H1 (cell line): ENCODE data around the gene NME7. TPM values are rescaled to one million over a fixed set of nuclear protein-coding genes. Genes with fewer than 3 reads are reported as not detected.

Experiments used
- CTCF ChIA-PET: fragments of 300-600 bp; sonication (Branson Sonifier 250); formaldehyde crosslinking; loops from one replicate; lab custom pipeline; 2021; ENCODE audit not compliant: partially characterized antibody; lab: Charles Lee
- POLR2A ChIA-PET: fragments of 300-600 bp; sonication (Branson Sonifier 250); formaldehyde crosslinking; loops from one replicate; lab custom pipeline; 2021; ENCODE audit warnings: inconsistent platforms; ENCODE audit not compliant: partially characterized antibody; lab: Charles Lee
- DNase-seq, 2 experiments: peaks; one replicate each; pipeline versions ENCODE4 v3.0.0 to v3.0.0-alpha.2; 2010 to 2022; ENCODE audit warnings: low spot score in 2 of 2, low read depth in 1 of 2, mixed read lengths in 1 of 2
- FAIRE-seq: peaks from 2 replicates; lab custom pipeline; 2011; peaks lifted over from hg19 to GRCh38; lab: Jason Lieb, UNC
- H2AFZ ChIP-seq: 2 replicates; pipeline ENCODE4 v1.8.1; 2012; ENCODE audit warnings: low read length, inconsistent platforms
- H2AK5ac ChIP-seq: 2 replicates; pipeline ENCODE4 v1.6.1; 2013; ENCODE audit warnings: low read depth, low read length
- H2BK120ac ChIP-seq: replicated peaks from 2 replicates; pipeline ENCODE3; 2013; ENCODE audit warnings: low read depth, low read length, inconsistent platforms
- H2BK12ac ChIP-seq: 2 replicates; pipeline ENCODE4 v1.6.1; 2013; ENCODE audit warnings: low read depth, low read length
- H2BK15ac ChIP-seq: 2 replicates; pipeline ENCODE4 v1.6.1; 2013; ENCODE audit warnings: low read length
- H2BK20ac ChIP-seq: 2 replicates; pipeline ENCODE4 v1.6.1; 2013; ENCODE audit warnings: low read length
- H2BK5ac ChIP-seq: 2 replicates; pipeline ENCODE4 v1.6.1; 2013; ENCODE audit warnings: low read depth, low read length
- H3K14ac ChIP-seq: 2 replicates; pipeline ENCODE4 v1.6.1; 2013; ENCODE audit warnings: inconsistent platforms; ENCODE audit not compliant: insufficient read length
- H3K18ac ChIP-seq: 2 replicates; pipeline ENCODE4 v1.6.1; 2013; ENCODE audit warnings: low read length; ENCODE audit errors: extremely low read depth
- H3K23ac ChIP-seq: 2 replicates; pipeline ENCODE4 v1.6.1; 2013; ENCODE audit warnings: inconsistent platforms; ENCODE audit not compliant: insufficient read length
- H3K23me2 ChIP-seq: 2 replicates; pipeline ENCODE4 v1.6.1; 2013; ENCODE audit warnings: low read depth, low read length
- H3K27ac ChIP-seq: 2 replicates; pipeline ENCODE4 v1.6.1; 2011; ENCODE audit warnings: low read depth, low read length, inconsistent platforms
- H3K27me3 ChIP-seq, 4 experiments: replicated peaks in 1 of 4; 1 replicate in 1 of 4; 2 replicates in 3 of 4; pipeline versions ENCODE4 v1.6.1 to v1.8.1; 2011 to 2013; ENCODE audit warnings: low read length in 3 of 4, mild to moderate bottlenecking in 3 of 4, inconsistent platforms in 2 of 4, mixed read lengths in 2 of 4, moderate library complexity in 1 of 4; ENCODE audit not compliant: control insufficient read depth in 3 of 4, insufficient read depth in 3 of 4; ENCODE audit errors: extremely low read depth in 1 of 4
- H3K36me3 ChIP-seq, 4 experiments: 2 replicates each; pipeline versions ENCODE4 v1.6.1 to v1.8.1; 2011 to 2013; ENCODE audit warnings: mild to moderate bottlenecking in 4 of 4, low read length in 3 of 4, moderate library complexity in 2 of 4, control low read depth in 1 of 4, inconsistent platforms in 1 of 4; ENCODE audit not compliant: insufficient read depth in 4 of 4, control insufficient read depth in 2 of 4
- H3K4ac ChIP-seq: replicated peaks from 2 replicates; pipeline ENCODE3; 2013; ENCODE audit warnings: low read length, low read depth, mixed read lengths, inconsistent platforms; ENCODE audit not compliant: insufficient read length
- H3K4me1 ChIP-seq, 4 experiments: replicated peaks in 1 of 4; 1 replicate in 1 of 4; 2 replicates in 3 of 4; pipeline versions ENCODE4 v1.6.1 to v1.8.1; 2011 to 2013; ENCODE audit warnings: low read length in 3 of 4, inconsistent platforms in 2 of 4, mixed read lengths in 1 of 4; ENCODE audit not compliant: insufficient read depth in 4 of 4, control insufficient read depth in 3 of 4
- H3K4me2 ChIP-seq, 2 experiments: 2 replicates each; pipeline versions ENCODE4 v1.6.1 to v1.8.1; 2011 to 2013; ENCODE audit warnings: low read depth in 2 of 2, low read length in 2 of 2, control low read depth in 1 of 2, inconsistent platforms in 1 of 2, mild to moderate bottlenecking in 1 of 2; ENCODE audit not compliant: insufficient read depth in 1 of 2
- H3K4me3 ChIP-seq, 4 experiments: fragments of 200-600, 300-600 bp in 1 of 4; sonication (generic), shearing (Covaris generic), sonication (Bioruptor Twin) in 1 of 4; 2 replicates each; pipeline versions ENCODE4 v1.5.1 to v1.8.1; 2011 to 2016; ENCODE audit warnings: low read length in 4 of 4, low read depth in 3 of 4, control low read depth in 2 of 4, inconsistent platforms in 2 of 4, mild to moderate bottlenecking in 2 of 4, mixed read lengths in 1 of 4, moderate library complexity in 1 of 4; ENCODE audit not compliant: insufficient read depth in 2 of 4; ENCODE audit errors: extremely low read depth in 1 of 4
- H3K56ac ChIP-seq: replicated peaks from 2 replicates; pipeline ENCODE3; 2013; ENCODE audit warnings: low read depth, mild to moderate bottlenecking, mixed read lengths, low read length, inconsistent platforms; ENCODE audit not compliant: insufficient read length
- H3K79me1 ChIP-seq: 2 replicates; pipeline ENCODE4 v1.6.1; 2013; ENCODE audit warnings: low read depth, low read length, control low read depth
- H3K79me2 ChIP-seq, 2 experiments: 2 replicates each; pipeline versions ENCODE4 v1.6.1 to v1.8.1; 2012 to 2013; ENCODE audit warnings: low read length in 2 of 2, mild to moderate bottlenecking in 2 of 2, inconsistent platforms in 1 of 2; ENCODE audit not compliant: insufficient read depth in 2 of 2, control insufficient read depth in 1 of 2
- H3K9ac ChIP-seq, 4 experiments: replicated peaks in 1 of 4; 1 replicate in 1 of 4; 2 replicates in 3 of 4; pipeline versions ENCODE4 v1.6.1 to v1.8.1; 2011 to 2013; ENCODE audit warnings: low read depth in 3 of 4, low read length in 3 of 4, control low read depth in 2 of 4, mild to moderate bottlenecking in 2 of 4, moderate library complexity in 2 of 4, inconsistent platforms in 1 of 4; ENCODE audit errors: extremely low read depth in 1 of 4
- H3K9me3 ChIP-seq, 2 experiments: 2 replicates each; pipeline versions ENCODE4 v1.6.1 to v1.8.1; 2012 to 2013; ENCODE audit warnings: mild to moderate bottlenecking in 2 of 2, moderate library complexity in 2 of 2, control low read depth in 1 of 2, inconsistent platforms in 1 of 2, low read depth in 1 of 2, low read length in 1 of 2, mixed read lengths in 1 of 2; ENCODE audit not compliant: insufficient read depth in 2 of 2
- H4K20me1 ChIP-seq, 2 experiments: replicated peaks in 1 of 2; 2 replicates each; pipeline versions ENCODE3 to v1.8.1; 2011 to 2013; ENCODE audit warnings: inconsistent platforms in 2 of 2, low read length in 2 of 2, mild to moderate bottlenecking in 1 of 2; ENCODE audit not compliant: insufficient read depth in 2 of 2, control insufficient read depth in 1 of 2
- H4K5ac ChIP-seq: 2 replicates; pipeline ENCODE4 v1.6.1; 2013; ENCODE audit warnings: low read length, low read depth, mixed read lengths, inconsistent platforms; ENCODE audit not compliant: insufficient read length
- H4K8ac ChIP-seq: 2 replicates; pipeline ENCODE4 v1.8.0; 2013; ENCODE audit warnings: mild to moderate bottlenecking, moderate library complexity, low read length, inconsistent platforms; ENCODE audit not compliant: insufficient read depth; ENCODE audit errors: extremely low read depth
- H4K91ac ChIP-seq: replicated peaks from 2 replicates; pipeline ENCODE3; 2013; ENCODE audit warnings: low read length, mixed read lengths, inconsistent platforms; ENCODE audit not compliant: insufficient read length
- ASH2L ChIP-seq: fragments of 200-600, 300-600 bp; sonication (generic); IDR thresholded peaks from one replicate; pipeline ENCODE4 v1.7.1; 2017; ENCODE audit warnings: low read length
- CHD2 ChIP-seq: IDR thresholded peaks from 2 replicates; pipeline ENCODE4 v1.6.1; 2012; ENCODE audit warnings: low read length, improper control_type of control experiment
- GTF2F1 ChIP-seq: IDR thresholded peaks from 2 replicates; pipeline ENCODE4 v1.6.1; 2012; ENCODE audit warnings: low read depth, low read length, improper control_type of control experiment, borderline replicate concordance
- KDM4A ChIP-seq: IDR thresholded peaks from one replicate; pipeline ENCODE4 v1.7.1; 2012; ENCODE audit warnings: low read depth, mild to moderate bottlenecking, moderate library complexity, low read length, inconsistent platforms; ENCODE audit not compliant: severe bottlenecking
- POLR2AphosphoS5 ChIP-seq: IDR thresholded peaks from 2 replicates; pipeline ENCODE4 v1.6.1; 2011; ENCODE audit warnings: low read depth, low read length
- RNF2 ChIP-seq: fragments of 200-900, 300-1000 bp; sonication (generic); IDR thresholded peaks from 2 replicates; pipeline ENCODE4 v1.7.1; 2016; ENCODE audit warnings: borderline replicate concordance, low read depth, mild to moderate bottlenecking, antibody characterized with exemption, low read length; ENCODE audit not compliant: poor library complexity, severe bottlenecking; ENCODE audit errors: missing control alignments
- SIN3A ChIP-seq, 2 experiments: IDR thresholded peaks in 1 of 2; conservative IDR thresholded peaks in 1 of 2; 2 replicates each; pipeline ENCODE4 v1.6.1; 2011 to 2012; ENCODE audit warnings: low read length in 2 of 2, improper control_type of control experiment in 1 of 2, low read depth in 1 of 2, mild to moderate bottlenecking in 1 of 2
- SRF ChIP-seq: IDR thresholded peaks from 2 replicates; pipeline ENCODE4 v1.6.1; 2011; ENCODE audit warnings: mild to moderate bottlenecking, low read depth, low read length, moderate library complexity
- TEAD4 ChIP-seq: IDR thresholded peaks from 2 replicates; pipeline ENCODE4 v1.6.1; 2012; ENCODE audit warnings: low read depth, low read length, inconsistent platforms, mixed read lengths
- ZNF274 ChIP-seq: IDR thresholded peaks from 2 replicates; pipeline ENCODE4 v1.7.0; 2012; ENCODE audit warnings: low read length, borderline replicate concordance; ENCODE audit errors: extremely low read depth
- WGBS, 2 experiments: shearing (Covaris generic) in 1 of 2; methylation state at CpG; one replicate each; pipeline versions ENCODE4 v1.1.6 to v1.1.7; 2013 to 2015; ENCODE audit warnings: low lambda C conversion rate in 2 of 2, mixed read lengths in 2 of 2, inconsistent platforms in 1 of 2, low coverage in 1 of 2, missing lambda C conversion rate in 1 of 2; ENCODE audit not compliant: insufficient replicate concordance in 2 of 2, insufficient coverage in 1 of 2, insufficient read length in 1 of 2; ENCODE audit errors: extremely low coverage in 1 of 2, missing lambda C conversion rate in 1 of 2; 5-methylcytosine and 5-hydroxymethylcytosine counted together
- polyA plus RNA-seq, 7 experiments: library from polyadenylated mRNA; depleted of rRNA in 3 of 7; stranded (reverse) in 5 of 7; unstranded in 2 of 7; fragments of >200 nt in 5 of 7; fragments of 200-250 nt in 2 of 7; gene quantifications; 1 replicate in 5 of 7; 2 replicates in 1 of 7; 4 replicates in 1 of 7; pipeline versions ENCODE4 v1.2.1 to v1.2.3, GENCODE V29; 2011 to 2013; ENCODE audit warnings: missing spikeins in 2 of 7, mixed read lengths in 2 of 7
- total RNA-seq: library from RNA; stranded (reverse); fragmentation: NEBNext Ultra II Directional; extraction: Animal tissue kit (Norgen Biotek cat#: 25700); gene quantifications from 2 replicates; pipeline ENCODE4 v1.2.1, GENCODE V29; 2021

Gene NME7
- total and polyA plus RNA-seq, 2 of the 8 experiments (the other 6 are each of a cell fraction or from before 2014, with no cell fraction given), result 11.6 to 28.5 TPM

- TF ChIP-seq RNF2, result no peak
- TF ChIP-seq SRF, result no peak
- TF ChIP-seq ZNF274, result no peak
- no peak for TF ChIP-seq GTF2F1
- TF ChIP-seq TEAD4, result no peak
- peak; percentile 15 for TF ChIP-seq ASH2L
- TF ChIP-seq SIN3A (conservative IDR thresholded peaks at IDR 0.05 in 1 of 2, IDR thresholded peaks at IDR 0.05 in 1 of 2; ENCODE audit: low read depth in 1 of 2, low read length in 2 of 2), result no peak
- TF ChIP-seq POLR2AphosphoS5, result 0 out of 2 replicates have a peak, but pooled peaks have one; percentile 1
- no peak for TF ChIP-seq CHD2
- peak; percentile 49 for TF ChIP-seq KDM4A
- Histone ChIP-seq H3K18ac (no peak overlapping the region), H3K79me1 (no peaks in the 10 kb centered on the region), H2BK15ac (no peak overlapping the region), H2BK20ac (no peak overlapping the region), H3K23me2 (peaks cover 7% of the 10 kb centered on the region), H2BK120ac (no peak overlapping the region), H3K9me3 (peaks cover 0 to 3% of the 10 kb centered on the region in 2 experiments; a peak in 1 of 4 replicates), H4K5ac (peak overlapping the region; percentile 18), H2AK5ac (no peak overlapping the region), H3K56ac (peak overlapping the region; percentile 9), H3K4me2 (peak overlapping the region; percentile 55 to 79), H4K91ac (no peak overlapping the region), H3K14ac (no peak overlapping the region), H4K8ac (no peak overlapping the region), H3K79me2 (peaks cover 0 to 14% of the 10 kb centered on the region in 2 experiments; a peak in 2 of 4 replicates), H3K27me3 (no peaks in the 10 kb centered on the region), H3K36me3 (peaks cover 0 to 6% (median 1%) of the 10 kb centered on the region in 4 experiments; a peak in 1 of 8 replicates), H3K23ac (no peak overlapping the region), H3K27ac (peak overlapping the region; percentile 43; the same call in 1 of the 2 replicates), H4K20me1 (no peaks in the 10 kb centered on the region), H3K4me1 (no peaks in the 10 kb centered on the region; a peak in 1 of 7 replicates), H3K9ac (peak overlapping the region in 3 of 4 experiments; percentile 6 to 52 (median 38); a peak in 6 of 7 replicates), H2BK5ac (no peak overlapping the region), H3K4me3 (peak overlapping the region; percentile 87 to 98 (median 92)), H2AFZ (peak overlapping the region; percentile 98), H2BK12ac (no peak overlapping the region), H3K4ac (no peak overlapping the region)
- DNase-seq, result no peak
- CTCF ChIA-PET, result interaction anchor here (0.7 to 2.5 kb wide), 5 partner anchors 8 to 719 kb away, joined by 3 to 8 read pairs (median 3); no protein-coding TSS in a partner anchor
- FAIRE-seq, result no peak
- WGBS, 2 experiments, result 3% methylated on average over 16 of the region's 16 CpGs; no CpG with 5 or more reads in 1 of the 2 experiments
- POLR2A ChIA-PET, result interaction anchor here (1.1 to 1.2 kb wide), 2 partner anchors 15 to 118 kb away, joined by 3 to 5 read pairs; partner anchors contain the start of gene SLC19A2
Measured at GRCh38 chr1:169368406-169368769, 791 bp upstream of the NME7 start.
